H9 (cell line): Measurements from ENCODE around the gene CYP1B1. TPM values are rescaled to one million over a fixed set of nuclear protein-coding genes. Genes with fewer than 3 reads are reported as not detected.

Experiments used
- DNase-seq: peaks from one replicate; pipeline ENCODE4 v3.0.0-alpha.2; 2017
- H2AFZ ChIP-seq: one replicate; pipeline ENCODE4 v1.6.1; 2013; ENCODE audit warnings: mild to moderate bottlenecking, low read length, control low read depth, moderate library complexity
- H2AK5ac ChIP-seq: 2 replicates; pipeline ENCODE4 v1.6.1; 2013; ENCODE audit warnings: low read length, control low read depth, mixed read lengths; ENCODE audit not compliant: insufficient read length
- H2BK120ac ChIP-seq: one replicate; pipeline ENCODE4 v1.6.1; 2013; ENCODE audit warnings: low read depth, mild to moderate bottlenecking, low read length, control low read depth, inconsistent platforms; ENCODE audit not compliant: poor library complexity, severe bottlenecking
- H2BK12ac ChIP-seq: 2 replicates; pipeline ENCODE4 v1.6.1; 2013; ENCODE audit warnings: low read length, control low read depth, mixed read lengths, low read depth; ENCODE audit not compliant: insufficient read length
- H2BK15ac ChIP-seq: 2 replicates; pipeline ENCODE4 v1.6.1; 2013; ENCODE audit warnings: low read depth, low read length, control low read depth
- H2BK20ac ChIP-seq: one replicate; pipeline ENCODE4 v1.6.1; 2013; ENCODE audit warnings: low read depth, mild to moderate bottlenecking, low read length, control low read depth, inconsistent platforms; ENCODE audit not compliant: poor library complexity, severe bottlenecking
- H2BK5ac ChIP-seq: 2 replicates; pipeline ENCODE4 v1.6.1; 2013; ENCODE audit warnings: low read length, control low read depth, mixed read lengths; ENCODE audit not compliant: insufficient read length
- H3K14ac ChIP-seq: 2 replicates; pipeline ENCODE4 v1.6.1; 2013; ENCODE audit warnings: low read length, control low read depth; ENCODE audit not compliant: insufficient read depth
- H3K18ac ChIP-seq: 2 replicates; pipeline ENCODE4 v1.6.1; 2013; ENCODE audit warnings: low read depth, mild to moderate bottlenecking, mixed read lengths, low read length, control low read depth; ENCODE audit not compliant: insufficient read length
- H3K23ac ChIP-seq: 2 replicates; pipeline ENCODE4 v1.6.1; 2013; ENCODE audit warnings: low read length, control low read depth, mixed read lengths, low read depth; ENCODE audit not compliant: insufficient read length
- H3K23me2 ChIP-seq: 2 replicates; pipeline ENCODE4 v1.6.1; 2013; ENCODE audit warnings: low read depth, mild to moderate bottlenecking, mixed read lengths, low read length, control low read depth; ENCODE audit not compliant: insufficient read length, poor library complexity, severe bottlenecking
- H3K27ac ChIP-seq: 2 replicates; pipeline ENCODE4 v1.5.1; 2013; ENCODE audit warnings: low read length, control low read depth, mixed read lengths, low read depth; ENCODE audit not compliant: insufficient read length
- H3K27me3 ChIP-seq: 2 replicates; pipeline ENCODE4 v1.6.1; 2013; ENCODE audit warnings: low read length, control low read depth, inconsistent platforms; ENCODE audit not compliant: insufficient read depth
- H3K4ac ChIP-seq: 2 replicates; pipeline ENCODE4 v1.6.1; 2013; ENCODE audit warnings: low read depth, mild to moderate bottlenecking, control low read depth, inconsistent platforms, low read length, moderate library complexity
- H3K4me1 ChIP-seq: 2 replicates; pipeline ENCODE4 v1.6.1; 2013; ENCODE audit warnings: low read length, control low read depth, inconsistent platforms; ENCODE audit not compliant: insufficient read depth
- H3K4me2 ChIP-seq: 2 replicates; pipeline ENCODE4 v1.6.1; 2013; ENCODE audit warnings: low read length, control low read depth, mixed read lengths; ENCODE audit not compliant: insufficient read length, insufficient read depth
- H3K56ac ChIP-seq: 2 replicates; pipeline ENCODE4 v1.6.1; 2013; ENCODE audit warnings: low read depth, mild to moderate bottlenecking, mixed read lengths, low read length, control low read depth; ENCODE audit not compliant: insufficient read length
- H3K79me1 ChIP-seq: 2 replicates; pipeline ENCODE4 v1.6.1; 2013; ENCODE audit warnings: low read depth, mild to moderate bottlenecking, moderate library complexity, low read length, control low read depth, inconsistent platforms; ENCODE audit not compliant: insufficient read depth, poor library complexity, severe bottlenecking
- H3K79me2 ChIP-seq: 2 replicates; pipeline ENCODE4 v1.6.1; 2013; ENCODE audit warnings: low read length, control low read depth, inconsistent platforms; ENCODE audit not compliant: insufficient read depth
- H3K9ac ChIP-seq: 2 replicates; pipeline ENCODE4 v1.6.1; 2013; ENCODE audit warnings: low read length, control low read depth, mixed read lengths; ENCODE audit not compliant: insufficient read length; ENCODE audit errors: extremely low read depth
- H3K9me3 ChIP-seq: one replicate; pipeline ENCODE4 v1.6.1; 2013; ENCODE audit warnings: low read depth, low read length, inconsistent platforms; ENCODE audit not compliant: control insufficient read depth
- H3T11ph ChIP-seq: one replicate; pipeline ENCODE4 v1.6.1; 2013; ENCODE audit warnings: mild to moderate bottlenecking, low read length, control low read depth, inconsistent platforms
- H4K20me1 ChIP-seq: one replicate; pipeline ENCODE4 v1.6.1; 2013; ENCODE audit not compliant: control insufficient read depth, insufficient read length, insufficient read depth
- H4K5ac ChIP-seq: 2 replicates; pipeline ENCODE4 v1.6.1; 2013; ENCODE audit warnings: low read depth, mild to moderate bottlenecking, mixed read lengths, low read length, control low read depth; ENCODE audit not compliant: insufficient read length
- H4K8ac ChIP-seq: replicated peaks from 2 replicates; pipeline ENCODE4 v1.6.1; 2013; ENCODE audit warnings: low read length, control low read depth, mixed read lengths, low read depth; ENCODE audit not compliant: insufficient read length
- H4K91ac ChIP-seq: 2 replicates; pipeline ENCODE4 v1.6.1; 2013; ENCODE audit warnings: low read depth, mild to moderate bottlenecking, moderate library complexity, mixed read lengths, low read length, control low read depth; ENCODE audit not compliant: insufficient read length
- H3K27ac Mint-ChIP-seq, 3 experiments: 2 replicates in 2 of 3; 3 replicates in 1 of 3; pipeline ENCODE4 v1.8.0; 2020 to 2021; ENCODE audit warnings: mixed read lengths in 3 of 3, mild to moderate bottlenecking in 1 of 3, moderate library complexity in 1 of 3
- H3K27me3 Mint-ChIP-seq: 2 replicates; pipeline ENCODE4 v1.8.0; 2021; ENCODE audit warnings: low read depth, mild to moderate bottlenecking, moderate library complexity, mixed read lengths
- H3K36me3 Mint-ChIP-seq, 3 experiments: 2 replicates in 2 of 3; 3 replicates in 1 of 3; pipeline ENCODE4 v1.8.0; 2020 to 2021; ENCODE audit warnings: low read depth in 3 of 3, mixed read lengths in 3 of 3; ENCODE audit not compliant: insufficient read depth in 1 of 3
- H3K4me1 Mint-ChIP-seq, 2 experiments: 2 replicates each; pipeline ENCODE4 v1.8.0; 2020; ENCODE audit warnings: mixed read lengths in 2 of 2
- H3K4me3 Mint-ChIP-seq, 2 experiments: 2 replicates in 1 of 2; 3 replicates in 1 of 2; pipeline ENCODE4 v1.8.0; 2020 to 2021; ENCODE audit warnings: mild to moderate bottlenecking in 2 of 2, mixed read lengths in 2 of 2, moderate library complexity in 1 of 2
- H3K9me3 Mint-ChIP-seq, 2 experiments: 2 replicates in 1 of 2; 3 replicates in 1 of 2; pipeline ENCODE4 v1.8.0; 2020; ENCODE audit warnings: mild to moderate bottlenecking in 2 of 2, mixed read lengths in 2 of 2, moderate library complexity in 1 of 2
- WGBS: extraction: QIAGEN DNeasy Blood & Tissue Kit; methylation state at CpG from one replicate; pipeline ENCODE4 v1.1.7; 2013; ENCODE audit warnings: missing lambda C conversion rate, low lambda C conversion rate, mixed read lengths; ENCODE audit not compliant: insufficient read length; ENCODE audit errors: extremely low coverage; 5-methylcytosine and 5-hydroxymethylcytosine counted together
- total RNA-seq: library from RNA; stranded (reverse); gene quantifications from 2 replicates; pipeline ENCODE4 v1.2.1, GENCODE V29; 2021
- TF ChIP-seq, protein P1 (sequence below): fragments of 200-600 bp; sonication (generic); conservative IDR thresholded peaks from 3 replicates; pipeline ENCODE4 v1.8.0; 2021; ENCODE audit warnings: antibody characterized with exemption, mild to moderate bottlenecking

CYP1B1 gene
- total RNA-seq, 1 experiment from 2014 or later: 2.7 TPM

GRCh38 chr2:38108907-38109731 lies 33.2 kb upstream of the CYP1B1 start:
- Histone ChIP-seq H3K23ac (no peak overlapping the region), H3K4me1 (peaks cover 11% of the 10 kb centered on the region), H3K9ac (no peak overlapping the region), H4K8ac (no peak overlapping the region), H3T11ph (no peak overlapping the region), H2BK12ac (no peak overlapping the region), H3K27me3 (no peaks in the 10 kb centered on the region), H3K9me3 (no peaks in the 10 kb centered on the region), H3K27ac (no peak overlapping the region), H3K23me2 (no peaks in the 10 kb centered on the region), H4K91ac (no peak overlapping the region), H2AFZ (no peak overlapping the region), H2BK20ac (no peak overlapping the region), H3K14ac (no peak overlapping the region), H3K4ac (no peak overlapping the region), H3K79me1 (no peaks in the 10 kb centered on the region), H4K20me1 (no peaks in the 10 kb centered on the region), H4K5ac (no peak overlapping the region), H3K18ac (no peak overlapping the region), H3K79me2 (no peaks in the 10 kb centered on the region), H3K4me2 (no peak overlapping the region), H2BK5ac (no peak overlapping the region), H2BK120ac (no peak overlapping the region), H3K56ac (no peak overlapping the region), H2BK15ac (no peak overlapping the region), H2AK5ac (no peak overlapping the region)
- Mint-ChIP-seq H3K27ac (no peak overlapping the region; a peak in 1 of 7 replicates), H3K27me3 (peaks cover 12% of the 10 kb centered on the region), H3K36me3 (peaks cover 4 to 21% (median 10%) of the 10 kb centered on the region in 3 experiments; a peak in 5 of 7 replicates), H3K4me1 (peaks cover 37 to 49% of the 10 kb centered on the region in 2 experiments), H3K9me3 (peaks cover 17 to 22% of the 10 kb centered on the region in 2 experiments), H3K4me3 (no peak overlapping the region)
- no peak for DNase-seq
- no CpG with 5 or more reads among the region's 11 CpGs for WGBS
- TF ChIP-seq, protein P1, sequence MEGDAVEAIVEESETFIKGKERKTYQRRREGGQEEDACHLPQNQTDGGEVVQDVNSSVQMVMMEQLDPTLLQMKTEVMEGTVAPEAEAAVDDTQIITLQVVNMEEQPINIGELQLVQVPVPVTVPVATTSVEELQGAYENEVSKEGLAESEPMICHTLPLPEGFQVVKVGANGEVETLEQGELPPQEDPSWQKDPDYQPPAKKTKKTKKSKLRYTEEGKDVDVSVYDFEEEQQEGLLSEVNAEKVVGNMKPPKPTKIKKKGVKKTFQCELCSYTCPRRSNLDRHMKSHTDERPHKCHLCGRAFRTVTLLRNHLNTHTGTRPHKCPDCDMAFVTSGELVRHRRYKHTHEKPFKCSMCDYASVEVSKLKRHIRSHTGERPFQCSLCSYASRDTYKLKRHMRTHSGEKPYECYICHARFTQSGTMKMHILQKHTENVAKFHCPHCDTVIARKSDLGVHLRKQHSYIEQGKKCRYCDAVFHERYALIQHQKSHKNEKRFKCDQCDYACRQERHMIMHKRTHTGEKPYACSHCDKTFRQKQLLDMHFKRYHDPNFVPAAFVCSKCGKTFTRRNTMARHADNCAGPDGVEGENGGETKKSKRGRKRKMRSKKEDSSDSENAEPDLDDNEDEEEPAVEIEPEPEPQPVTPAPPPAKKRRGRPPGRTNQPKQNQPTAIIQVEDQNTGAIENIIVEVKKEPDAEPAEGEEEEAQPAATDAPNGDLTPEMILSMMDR: no peak
